SH-SY5Y (cell line): ENCODE measurements around the gene ANO4.
A peak's percentile ranks its signal among the peaks of the same experiment; 100 is the strongest.

Experiments used
- GATA2 ChIP-seq: IDR thresholded peaks from 2 replicates; pipeline ENCODE4 v1.6.1; 2011; ENCODE audit warnings: mild to moderate bottlenecking, low read depth, low read length
- GATA3 ChIP-seq: IDR thresholded peaks from 2 replicates; pipeline ENCODE4 v1.6.1; 2011; ENCODE audit warnings: low read depth, mild to moderate bottlenecking, low read length, moderate library complexity

Gene ANO4

GRCh38 chr12:100797246-100797645 is 2.7 kb downstream of the ANO4 start:
- TF ChIP-seq GATA3: no peak
- TF ChIP-seq GATA2: no peak

GRCh38 chr12:100797786-100798185 is 3.2 kb downstream of the ANO4 start:
- no peak for TF ChIP-seq GATA2
- no peak for TF ChIP-seq GATA3

- no peak for TF ChIP-seq GATA2
- no peak for TF ChIP-seq GATA3
These were observed 3.9 kb downstream of the ANO4 start for GRCh38 chr12:100798286-100799160.

- TF ChIP-seq GATA2: no peak
- TF ChIP-seq GATA3: no peak
These were observed 5.2 kb downstream of the ANO4 start for GRCh38 chr12:100799770-100800169.

GRCh38 chr12:100800723-100801122 is 6.1 kb downstream of the ANO4 start:
- no peak for TF ChIP-seq GATA2
- no peak for TF ChIP-seq GATA3

- TF ChIP-seq GATA3 (no peak), GATA2 (no peak)
These were observed 6.7 kb downstream of the ANO4 start for GRCh38 chr12:100801320-100801719.

GRCh38 chr12:100808777-100809176 is 14.2 kb downstream of the ANO4 start:
- no peak for TF ChIP-seq GATA2

GRCh38 chr12:100820314-100820713 is 25.7 kb downstream of the ANO4 start:
- TF ChIP-seq GATA2 (no peak), GATA3 (no peak)

GRCh38 chr12:100823963-100824362 is 29.4 kb downstream of the ANO4 start:
- TF ChIP-seq GATA3: no peak
- no peak for TF ChIP-seq GATA2

GRCh38 chr12:100824476-100824875 is 29.9 kb downstream of the ANO4 start:
- TF ChIP-seq GATA2 (peak; percentile 53; the same call in 1 of the 2 replicates), GATA3 (0 out of 2 replicates have a peak, but pooled peaks have one; percentile 49)

- no peak for TF ChIP-seq GATA2
- no peak for TF ChIP-seq GATA3
These were observed 31.7 kb downstream of the ANO4 start for GRCh38 chr12:100826323-100826722.

GRCh38 chr12:100827901-100828520 is 33.4 kb downstream of the ANO4 start:
- TF ChIP-seq GATA2 (no peak), GATA3 (no peak)

GRCh38 chr12:100830003-100830795 is 35.6 kb downstream of the ANO4 start:
- TF ChIP-seq GATA2 (no peak), GATA3 (no peak)

GRCh38 chr12:100833282-100833681 is 38.7 kb downstream of the ANO4 start:
- TF ChIP-seq GATA2 (no peak), GATA3 (no peak)
